Spleen (tissue), 7 donors: ENCODE results near the gene LCN2.

ENCODE experiments used
- POLR2A ChIP-seq, 3 donors: fragments of 450-650 bp; IDR thresholded peaks; one replicate each; pipeline ENCODE4 v1.5.1; 2017; ENCODE audit warnings: antibody characterized with exemption in 3 of 3, mild to moderate bottlenecking in 1 of 3
- POLR2AphosphoS5 ChIP-seq, 3 donors: sonication (generic); formaldehyde crosslinking; IDR thresholded peaks; one replicate each; pipeline ENCODE4 v1.5.1; 2017; ENCODE audit warnings: antibody characterized with exemption in 3 of 3
- TF ChIP-seq, protein P1 (sequence below), 11 experiments: fragments of 200-600 bp in 7 of 11; fragments of 450-650 bp in 4 of 11; sonication (generic) in 4 of 11; IDR thresholded peaks in 8 of 11; conservative IDR thresholded peaks in 3 of 11; 1 replicate in 7 of 11; 2 replicates in 4 of 11; pipeline versions ENCODE4 v1.4.0 to v1.8.0; 2016 to 2021; ENCODE audit warnings: antibody characterized with exemption in 11 of 11, inconsistent platforms in 4 of 11, mild to moderate bottlenecking in 1 of 11
- donor health status: DM: no; HTN: no; CAD: no; lungs with moderate emphysema.
- donor health status: DM: no; HTN: no; CAD: no.
- donor health status: DM: no; HTN: no; CAD: no.

DNA sequence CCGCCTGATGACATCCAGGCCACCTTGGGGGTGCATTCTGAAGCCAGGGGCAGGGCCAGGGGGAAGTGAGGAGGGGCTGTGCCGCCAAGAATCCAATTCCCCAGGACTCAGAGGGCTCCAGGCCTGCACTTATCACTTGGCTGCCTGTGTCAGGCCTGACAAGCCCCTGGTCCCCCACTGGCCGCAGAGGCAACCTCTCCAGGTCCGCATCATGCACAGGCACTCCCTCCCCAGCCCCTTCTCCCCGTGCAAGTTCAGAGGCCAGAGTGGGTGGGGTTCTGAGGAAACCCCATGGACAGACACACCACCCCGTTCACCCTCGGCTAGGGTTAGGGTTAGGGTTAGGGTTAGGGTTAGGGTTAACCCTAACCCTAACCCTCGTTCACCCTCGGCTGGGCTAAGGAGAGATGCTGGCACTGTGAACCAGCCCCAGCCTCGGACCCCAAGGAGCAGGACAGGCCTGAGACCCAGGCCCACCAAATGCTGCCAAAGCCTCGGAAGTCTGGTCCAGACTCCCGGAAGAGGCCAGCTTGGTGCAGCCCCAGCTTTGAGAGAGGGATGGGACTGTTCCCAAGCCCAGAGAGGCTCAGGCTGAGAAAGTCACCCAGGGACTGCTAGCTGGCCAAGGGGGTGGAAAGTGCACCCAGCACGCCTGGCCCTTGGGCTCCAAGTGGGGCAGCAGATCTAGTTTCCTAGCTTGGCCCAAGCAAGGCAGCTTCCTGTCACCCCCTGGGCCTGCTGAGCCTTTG lies 4.9 kb downstream of the LCN2 start:
- TF ChIP-seq, protein P1, sequence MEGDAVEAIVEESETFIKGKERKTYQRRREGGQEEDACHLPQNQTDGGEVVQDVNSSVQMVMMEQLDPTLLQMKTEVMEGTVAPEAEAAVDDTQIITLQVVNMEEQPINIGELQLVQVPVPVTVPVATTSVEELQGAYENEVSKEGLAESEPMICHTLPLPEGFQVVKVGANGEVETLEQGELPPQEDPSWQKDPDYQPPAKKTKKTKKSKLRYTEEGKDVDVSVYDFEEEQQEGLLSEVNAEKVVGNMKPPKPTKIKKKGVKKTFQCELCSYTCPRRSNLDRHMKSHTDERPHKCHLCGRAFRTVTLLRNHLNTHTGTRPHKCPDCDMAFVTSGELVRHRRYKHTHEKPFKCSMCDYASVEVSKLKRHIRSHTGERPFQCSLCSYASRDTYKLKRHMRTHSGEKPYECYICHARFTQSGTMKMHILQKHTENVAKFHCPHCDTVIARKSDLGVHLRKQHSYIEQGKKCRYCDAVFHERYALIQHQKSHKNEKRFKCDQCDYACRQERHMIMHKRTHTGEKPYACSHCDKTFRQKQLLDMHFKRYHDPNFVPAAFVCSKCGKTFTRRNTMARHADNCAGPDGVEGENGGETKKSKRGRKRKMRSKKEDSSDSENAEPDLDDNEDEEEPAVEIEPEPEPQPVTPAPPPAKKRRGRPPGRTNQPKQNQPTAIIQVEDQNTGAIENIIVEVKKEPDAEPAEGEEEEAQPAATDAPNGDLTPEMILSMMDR (IDR thresholded peaks at IDR 0.05 in 8 of 11, conservative IDR thresholded peaks at IDR 0.05 in 3 of 11), result no peak
- TF ChIP-seq POLR2A (IDR thresholded peaks at IDR 0.05) (no peak), POLR2AphosphoS5 (IDR thresholded peaks at IDR 0.05) (no peak)
